Glomerular endothelial cell (primary cell): ENCODE results near the gene CCZ1B. TPM values are rescaled to one million over a fixed set of nuclear protein-coding genes. Genes with fewer than 3 reads are reported as not detected.
"Not testable (repeated sequence)": the region's sequence is repeated elsewhere in the genome, so short reads cannot be mapped to it uniquely, and the experiment has no call there.

Source experiments
- DNase-seq: peaks from one replicate; pipeline ENCODE4 v3.0.0-alpha.2; 2011; ENCODE audit warnings: low read depth, low spot score; ENCODE audit errors: extremely low read depth
- total RNA-seq: library from RNA; depleted of rRNA; stranded (reverse); fragments of >200 nt; gene quantifications from 2 replicates; pipeline ENCODE4 v1.2.3, GENCODE V29; 2015

The CCZ1B gene
- total RNA-seq, 1 donor from 2014 or later: 85.9 TPM

DNA sequence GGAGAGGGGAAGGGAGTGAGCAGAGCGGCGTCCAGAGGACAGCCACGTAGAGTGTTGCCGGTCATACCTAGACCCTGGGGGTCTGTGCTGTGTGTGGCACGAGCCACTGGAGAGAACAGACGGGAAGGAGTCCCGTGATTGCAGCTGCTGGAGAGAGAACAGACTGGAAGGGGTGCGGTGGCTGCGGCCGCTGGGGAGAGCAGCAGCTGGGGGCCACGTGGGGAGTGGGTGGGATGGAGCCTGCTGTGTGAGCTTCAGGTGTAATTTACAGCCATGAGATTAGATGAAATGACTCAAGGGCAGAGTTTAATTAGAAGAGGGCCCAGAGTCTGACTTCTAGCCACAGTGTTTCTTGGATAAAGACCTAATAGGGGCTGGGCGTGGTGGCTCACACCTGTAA lies 76.7 kb downstream of the CCZ1B start:
- DNase-seq: not testable (repeated sequence)

Other genes starting within 250 kb of the CCZ1B start
- gene ZDHHC4, start 248.8 kb downstream of the CCZ1B start, total RNA-seq: 30.7 and 33.0 TPM in 2 replicates
- gene INTS15, start 236.3 kb downstream of the CCZ1B start, total RNA-seq: 24.1 and 30.9 TPM in 2 replicates
- gene ZNF853, start 210.7 kb downstream of the CCZ1B start, total RNA-seq: 1.7 and 1.9 TPM in 2 replicates
- gene ZNF316, start 189.0 kb downstream of the CCZ1B start, total RNA-seq: 17.2 and 30.7 TPM in 2 replicates
- 8.3 and 11.1 TPM in 2 replicates for gene ZNF12, start 119.3 kb downstream of the CCZ1B start, total RNA-seq
- 1.2 TPM in 1 of 2 replicates, not detected in the other for gene RSPH10B2, start 72.2 kb downstream of the CCZ1B start, total RNA-seq